Keratinocyte (primary cell): Measurements from ENCODE around the gene MKLN1. TPM values are rescaled to one million over a fixed set of nuclear protein-coding genes. Genes with fewer than 3 reads are reported as not detected.

ENCODE experiments used
- DNase-seq: peaks from one replicate; pipeline ENCODE4 v3.0.0-alpha.2; 2011; ENCODE audit warnings: low read depth, missing footprints, low spot score
- FAIRE-seq: peaks from 2 replicates; lab custom pipeline; 2011; peaks lifted over from hg19 to GRCh38; lab: Jason Lieb, UNC
- H2AFZ ChIP-seq: 2 replicates; pipeline ENCODE4 v1.6.0; 2012; ENCODE audit warnings: low read length, control low read depth, inconsistent platforms; ENCODE audit not compliant: control insufficient read depth
- H3K27ac ChIP-seq: 2 replicates; pipeline ENCODE4 v1.5.1; 2011; ENCODE audit warnings: low read length; ENCODE audit not compliant: control insufficient read depth, insufficient read depth
- H3K27me3 ChIP-seq: 3 replicates; pipeline ENCODE4 v1.6.0; 2011; ENCODE audit warnings: low read length; ENCODE audit not compliant: control insufficient read depth, insufficient read depth; ENCODE audit errors: extremely low read depth
- H3K36me3 ChIP-seq, 2 experiments: 2 replicates in 1 of 2; 3 replicates in 1 of 2; pipeline ENCODE4 v1.5.1; 2011; ENCODE audit warnings: low read length in 2 of 2, mild to moderate bottlenecking in 1 of 2; ENCODE audit not compliant: control insufficient read depth in 2 of 2, insufficient read depth in 2 of 2; ENCODE audit errors: extremely low read depth in 1 of 2
- H3K4me1 ChIP-seq: 3 replicates; pipeline ENCODE4 v1.5.1; 2011; ENCODE audit warnings: low read length; ENCODE audit not compliant: control insufficient read depth, insufficient read depth; ENCODE audit errors: extremely low read depth
- H3K4me2 ChIP-seq: 3 replicates; pipeline ENCODE4 v1.6.0; 2011; ENCODE audit warnings: low read depth, low read length; ENCODE audit not compliant: control insufficient read depth, insufficient read depth; ENCODE audit errors: extremely low read depth
- H3K4me3 ChIP-seq, 3 experiments: fragments of 200-600 bp in 1 of 3; sonication (generic) in 1 of 3; 2 replicates in 2 of 3; 3 replicates in 1 of 3; pipeline ENCODE4 v1.5.1; 2011 to 2016; ENCODE audit warnings: low read length in 3 of 3, mild to moderate bottlenecking in 3 of 3, control low read depth in 2 of 3, inconsistent platforms in 1 of 3, low read depth in 1 of 3, mixed read lengths in 1 of 3, mixed run types in 1 of 3, moderate library complexity in 1 of 3; ENCODE audit not compliant: control insufficient read depth in 2 of 3, insufficient read depth in 2 of 3; ENCODE audit errors: extremely low read depth in 1 of 3
- H3K79me2 ChIP-seq: 2 replicates; pipeline ENCODE4 v1.6.0; 2012; ENCODE audit warnings: low read length; ENCODE audit not compliant: control insufficient read depth, insufficient read depth
- H3K9ac ChIP-seq: 3 replicates; pipeline ENCODE4 v1.6.0; 2011; ENCODE audit warnings: low read length; ENCODE audit not compliant: control insufficient read depth, insufficient read depth; ENCODE audit errors: extremely low read depth
- H3K9me1 ChIP-seq: 3 replicates; pipeline ENCODE4 v1.6.0; 2011; ENCODE audit warnings: low read length; ENCODE audit not compliant: control insufficient read depth, insufficient read depth; ENCODE audit errors: extremely low read depth
- H3K9me3 ChIP-seq: 2 replicates; pipeline ENCODE4 v1.5.1; 2012; ENCODE audit warnings: low read depth, low read length; ENCODE audit not compliant: control insufficient read depth
- H4K20me1 ChIP-seq: 3 replicates; pipeline ENCODE4 v1.6.0; 2011; ENCODE audit warnings: low read length; ENCODE audit not compliant: control insufficient read depth, insufficient read depth; ENCODE audit errors: extremely low read depth
- CTCF ChIP-seq, 3 experiments: IDR thresholded peaks in 1 of 3; conservative IDR thresholded peaks in 1 of 3; optimal IDR thresholded peaks in 1 of 3; 2 replicates in 2 of 3; 3 replicates in 1 of 3; pipeline versions ENCODE3 to v1.5.1; 2011; ENCODE audit warnings: low read length in 3 of 3, mild to moderate bottlenecking in 3 of 3, moderate library complexity in 2 of 3, control low read depth in 1 of 3, inconsistent platforms in 1 of 3; ENCODE audit not compliant: insufficient read depth in 2 of 3; ENCODE audit errors: extremely low read depth in 1 of 3
- EZH2 ChIP-seq: IDR thresholded peaks from one replicate; pipeline ENCODE4 v1.6.1; 2012; ENCODE audit warnings: inconsistent platforms, mild to moderate bottlenecking, low read length, moderate library complexity
- dilution Hi-C: fragments of 300-500 bp; cut with MboI; formaldehyde crosslinking; loops from one replicate; pipeline ENCODE4 v1.7.0; 2020; ENCODE audit warnings: low sequenced_read_pairs; ENCODE audit not compliant: extremely low pct_ligation_motif_present
- polyA plus RNA-seq, 5 experiments: library from polyadenylated mRNA; depleted of rRNA in 3 of 5; stranded (reverse) in 3 of 5; stranded (forward) in 1 of 5; unstranded in 1 of 5; fragments of >200 nt; gene quantifications; 1 replicate in 1 of 5; 2 replicates in 3 of 5; 3 replicates in 1 of 5; pipeline versions ENCODE4 v1.2.1 to v1.2.3, GENCODE V29; 2011 to 2012; ENCODE audit warnings: missing spikeins in 2 of 5, low read depth in 1 of 5, low replicate concordance in 1 of 5

MKLN1 gene
- polyA plus RNA-seq, 1 donor (not counting 4 experiments of a cell fraction or from before 2014, with no cell fraction given) = 43.8 TPM

GRCh38 chr7:131544449-131545301 lies 217.0 kb downstream of the MKLN1 start:
- FAIRE-seq = no peak
- Histone ChIP-seq H3K27ac (no peak overlapping the region), H3K9ac (no peak overlapping the region)

GRCh38 chr7:131546126-131546525 lies 218.4 kb downstream of the MKLN1 start:
- DNase-seq = no peak
- dilution Hi-C loops = no loop called here
- Histone ChIP-seq H3K36me3 (no peaks in the 10 kb centered on the region), H4K20me1 (no peaks in the 10 kb centered on the region), H3K9ac (no peak overlapping the region), H3K4me1 (no peaks in the 10 kb centered on the region), H3K9me1 (no peaks in the 10 kb centered on the region), H3K9me3 (no peaks in the 10 kb centered on the region), H3K27ac (no peak overlapping the region), H3K27me3 (no peaks in the 10 kb centered on the region), H2AFZ (no peak overlapping the region), H3K4me2 (peak overlapping the region; percentile 25), H3K4me3 (no peak overlapping the region), H3K79me2 (no peaks in the 10 kb centered on the region)
- no peak for FAIRE-seq
- no peak for TF ChIP-seq CTCF (optimal IDR thresholded peaks at IDR 0.05 in 1 of 3, IDR thresholded peaks at IDR 0.05 in 1 of 3, conservative IDR thresholded peaks at IDR 0.05 in 1 of 3; ENCODE audit: extremely low read depth in 1 of 3, insufficient read depth in 2 of 3, low read length in 3 of 3)
- no peak for TF ChIP-seq EZH2

More at GRCh38 chr7:131544449-131545301, 217.0 kb downstream of the MKLN1 start:
- Histone ChIP-seq H3K9me3 (no peaks in the 10 kb centered on the region), H4K20me1 (no peaks in the 10 kb centered on the region), H3K79me2 (no peaks in the 10 kb centered on the region), H3K9me1 (no peaks in the 10 kb centered on the region), H3K4me3 (no peak overlapping the region), H3K27me3 (no peaks in the 10 kb centered on the region), H3K4me1 (no peaks in the 10 kb centered on the region), H3K4me2 (no peak overlapping the region), H3K36me3 (no peaks in the 10 kb centered on the region), H2AFZ (no peak overlapping the region)
- TF ChIP-seq CTCF (optimal IDR thresholded peaks at IDR 0.05 in 1 of 3, IDR thresholded peaks at IDR 0.05 in 1 of 3, conservative IDR thresholded peaks at IDR 0.05 in 1 of 3; ENCODE audit: extremely low read depth in 1 of 3, insufficient read depth in 2 of 3, low read length in 3 of 3) (peak in 1 of 3 experiments; percentile 39), EZH2 (no peak)
- dilution Hi-C loops = no loop called here
- DNase-seq = no peak

Other genes starting within 250 kb of the MKLN1 start
- 0.04 to 0.08 TPM (median 0.08 TPM) in 3 replicates for gene PODXL, start 228.8 kb downstream of the MKLN1 start, polyA plus RNA-seq